ENCODE results near the gene NTN3. TPM values are rescaled to one million over a fixed set of nuclear protein-coding genes. Genes with fewer than 3 reads are reported as not detected.

NTN3 gene
- total and polyA plus RNA-seq, 2 of the 8 experiments (the other 6 are each of a cell fraction or from before 2014, with no cell fraction given) = 0.30 to 0.34 TPM

DNA sequence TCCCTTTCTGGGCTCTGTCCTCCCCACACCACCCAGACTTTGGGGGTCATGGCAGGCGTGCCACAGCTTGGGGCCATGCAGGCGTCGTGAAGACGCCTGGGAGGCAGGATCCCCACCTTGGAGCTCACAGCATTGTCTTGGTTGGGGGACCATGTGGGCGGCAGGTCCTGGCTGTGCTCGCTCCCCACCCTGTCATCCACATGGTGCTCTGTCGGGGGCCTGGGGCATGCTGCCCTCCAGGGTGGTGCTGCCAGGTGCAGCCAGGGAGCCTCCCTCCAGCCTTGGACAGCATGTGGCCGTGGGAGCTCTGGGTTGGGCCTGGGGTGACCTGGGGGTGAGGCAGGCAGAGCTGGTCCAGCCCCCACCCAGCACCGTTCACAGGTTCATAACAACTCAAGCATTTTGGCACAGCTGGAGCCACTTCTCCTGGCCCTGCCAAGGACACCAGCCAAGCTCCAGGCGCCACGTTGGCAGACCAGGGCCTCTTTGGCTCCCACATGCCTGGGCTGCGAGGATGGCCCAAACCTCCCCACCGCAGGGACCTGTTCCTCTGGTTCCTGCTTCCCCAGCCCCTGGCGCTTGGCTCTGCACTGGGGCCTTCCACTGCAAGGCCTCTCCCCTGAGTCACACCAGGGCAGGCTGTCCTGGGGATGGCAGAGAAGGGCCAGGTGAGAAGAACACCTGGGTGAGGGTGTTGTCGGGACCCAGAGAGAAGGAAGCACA, 27.6 kb downstream of the NTN3 start:
- TF ChIP-seq RBBP5 (IDR thresholded peaks at IDR 0.05; ENCODE audit: borderline replicate concordance, low read depth, low read length) (no peak), BCL11A (IDR thresholded peaks at IDR 0.05; ENCODE audit: low read depth in 2 of 2, low read length in 2 of 2) (no peak)
- H3K79me2 ChIP-seq (ENCODE audit: control insufficient read depth in 1 of 2, insufficient read depth in 2 of 2, low read length in 2 of 2) = no peaks in the 10 kb centered on the region
- no peaks in the 10 kb centered on the region; a peak in 1 of 7 replicates for H3K27me3 ChIP-seq (replicated peaks in 1 of 4; ENCODE audit: control insufficient read depth in 3 of 4, extremely low read depth in 1 of 4, insufficient read depth in 3 of 4, low read length in 3 of 4)
- peaks cover 0 to 16% (median 9%) of the 10 kb centered on the region in 4 experiments; a peak in 6 of 7 replicates for H3K4me1 ChIP-seq (replicated peaks in 1 of 4; ENCODE audit: control insufficient read depth in 3 of 4, insufficient read depth in 4 of 4, low read length in 3 of 4)
- no peak overlapping the region for H3K14ac ChIP-seq (ENCODE audit: insufficient read length)
- FAIRE-seq = no peak
- H3K23ac ChIP-seq (ENCODE audit: insufficient read length) = no peak overlapping the region
- no peak overlapping the region for H2BK5ac ChIP-seq (ENCODE audit: low read depth, low read length)
- no peak overlapping the region for H4K91ac ChIP-seq (replicated peaks; ENCODE audit: insufficient read length, low read length)
- H2BK12ac ChIP-seq (ENCODE audit: low read depth, low read length) = no peak overlapping the region
- H3K4me3 ChIP-seq (ENCODE audit: extremely low read depth in 1 of 4, insufficient read depth in 2 of 4, low read depth in 3 of 4, low read length in 4 of 4) = no peak overlapping the region
- no peak overlapping the region for H3K18ac ChIP-seq (ENCODE audit: extremely low read depth, low read length)
- no peaks in the 10 kb centered on the region for H3K23me2 ChIP-seq (ENCODE audit: low read depth, low read length)
- H3K27ac ChIP-seq (ENCODE audit: low read depth, low read length) = no peak overlapping the region
- no peak overlapping the region for H2BK120ac ChIP-seq (replicated peaks; ENCODE audit: low read depth, low read length)
- H3K4ac ChIP-seq (replicated peaks; ENCODE audit: insufficient read length, low read depth, low read length) = no peak overlapping the region
- no peak overlapping the region for H2AFZ ChIP-seq (ENCODE audit: low read length)
- no peaks in the 10 kb centered on the region; the same call in 1 of the 2 replicates for H3K79me1 ChIP-seq (ENCODE audit: low read depth, low read length)
- H3K56ac ChIP-seq (replicated peaks; ENCODE audit: insufficient read length, low read depth, low read length) = no peak overlapping the region
- H3K36me3 ChIP-seq (ENCODE audit: control insufficient read depth in 2 of 4, insufficient read depth in 4 of 4, low read length in 3 of 4) = peaks cover 0 to 15% (median 4%) of the 10 kb centered on the region in 4 experiments; a peak in 4 of 8 replicates
- no peak overlapping the region for H2AK5ac ChIP-seq (ENCODE audit: low read depth, low read length)
- H4K8ac ChIP-seq (ENCODE audit: extremely low read depth, insufficient read depth, low read length) = no peak overlapping the region
- no peak overlapping the region for H3K9ac ChIP-seq (replicated peaks in 1 of 4; ENCODE audit: extremely low read depth in 1 of 4, low read depth in 3 of 4, low read length in 3 of 4)
- POLR2A ChIA-PET (ENCODE audit: partially characterized antibody) = no interaction called here
- no peak overlapping the region for H2BK15ac ChIP-seq (ENCODE audit: low read length)
- H3K9me3 ChIP-seq (ENCODE audit: insufficient read depth in 2 of 2, low read depth in 1 of 2, low read length in 1 of 2) = no peaks in the 10 kb centered on the region
- no peak for DNase-seq (ENCODE audit: low read depth in 1 of 2, low spot score in 2 of 2)
- CTCF ChIA-PET (ENCODE audit: partially characterized antibody) = interaction anchor here (0.5 to 1.3 kb wide), 6 partner anchors 9 to 248 kb away, joined by 3 to 4 read pairs (median 4); partner anchors contain the start of gene ECI1
- H3K4me2 ChIP-seq (ENCODE audit: insufficient read depth in 1 of 2, low read depth in 2 of 2, low read length in 2 of 2) = no peak overlapping the region
- H2BK20ac ChIP-seq (ENCODE audit: low read length) = no peak overlapping the region
- WGBS, 2 experiments (ENCODE audit: extremely low coverage in 1 of 2, insufficient coverage in 1 of 2, insufficient read length in 1 of 2, insufficient replicate concordance in 2 of 2, low coverage in 1 of 2, low lambda C conversion rate in 2 of 2, missing lambda C conversion rate in 1 of 2) = 90% methylated on average over 14 of the region's 15 CpGs; no CpG with 5 or more reads in 1 of the 2 experiments
- H4K5ac ChIP-seq (ENCODE audit: insufficient read length, low read depth, low read length) = no peak overlapping the region
- H4K20me1 ChIP-seq (replicated peaks in 1 of 2; ENCODE audit: control insufficient read depth in 1 of 2, insufficient read depth in 2 of 2, low read length in 2 of 2) = peaks cover 2 to 4% of the 10 kb centered on the region in 2 experiments
